GM20000 (cell line): ENCODE measurements around the gene KRT28.
"Not testable (repeated sequence)": the region's sequence is repeated elsewhere in the genome, so short reads cannot be mapped to it uniquely, and the experiment has no call there.

Source experiments
- DNase-seq: peaks from one replicate; pipeline ENCODE4 v3.0.0; 2012; ENCODE audit warnings: low spot score
- TF ChIP-seq, protein P1 (sequence below): IDR thresholded peaks from 2 replicates; pipeline ENCODE4 v1.5.1; 2012; ENCODE audit warnings: mild to moderate bottlenecking, control low read depth; ENCODE audit errors: extremely low read depth, missing control alignments

The KRT28 gene

DNA sequence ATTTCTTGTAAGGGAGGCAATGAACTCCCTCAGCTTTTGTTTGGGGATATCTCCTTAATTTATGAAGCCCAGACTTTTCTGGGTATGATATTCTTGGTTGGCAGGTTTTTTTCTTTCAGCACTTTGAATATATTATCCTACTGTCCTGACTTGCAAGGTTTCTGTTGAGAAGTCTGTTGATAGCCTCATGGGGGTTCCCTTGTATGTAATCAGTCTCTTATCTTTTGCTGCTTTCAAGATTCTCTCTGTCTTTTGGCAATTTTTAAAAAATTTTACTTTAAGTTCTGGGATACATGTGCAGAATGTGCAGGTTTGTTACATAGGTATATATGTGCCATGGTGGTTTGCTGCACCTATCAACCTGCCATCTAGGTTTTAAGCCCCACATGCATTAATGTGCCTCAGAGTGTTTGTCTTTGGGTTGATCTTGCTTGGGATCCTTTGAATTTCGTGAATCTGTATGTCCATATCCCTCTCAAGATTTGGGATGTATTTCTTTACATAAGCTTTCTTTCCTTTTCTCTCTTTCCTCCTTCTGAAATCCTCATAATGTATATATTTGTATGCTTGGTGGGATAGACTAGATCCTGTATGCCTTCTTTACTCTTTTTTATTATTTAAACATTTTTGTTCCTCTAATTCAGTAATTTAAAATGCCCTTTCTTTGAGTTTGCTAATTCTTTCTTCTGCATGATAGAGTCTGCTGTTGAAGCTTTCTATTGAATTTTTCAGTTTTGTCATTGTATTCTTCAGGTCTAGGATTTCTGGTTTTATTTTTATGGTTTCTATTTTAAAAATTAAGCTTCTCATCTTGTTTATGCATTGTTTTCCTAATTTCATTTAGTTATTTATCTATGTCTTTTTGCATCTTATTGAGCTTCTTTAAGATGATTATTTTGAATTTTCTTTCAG is 39.4 kb downstream of the KRT28 start:
- no peak for DNase-seq
- TF ChIP-seq, protein P1, sequence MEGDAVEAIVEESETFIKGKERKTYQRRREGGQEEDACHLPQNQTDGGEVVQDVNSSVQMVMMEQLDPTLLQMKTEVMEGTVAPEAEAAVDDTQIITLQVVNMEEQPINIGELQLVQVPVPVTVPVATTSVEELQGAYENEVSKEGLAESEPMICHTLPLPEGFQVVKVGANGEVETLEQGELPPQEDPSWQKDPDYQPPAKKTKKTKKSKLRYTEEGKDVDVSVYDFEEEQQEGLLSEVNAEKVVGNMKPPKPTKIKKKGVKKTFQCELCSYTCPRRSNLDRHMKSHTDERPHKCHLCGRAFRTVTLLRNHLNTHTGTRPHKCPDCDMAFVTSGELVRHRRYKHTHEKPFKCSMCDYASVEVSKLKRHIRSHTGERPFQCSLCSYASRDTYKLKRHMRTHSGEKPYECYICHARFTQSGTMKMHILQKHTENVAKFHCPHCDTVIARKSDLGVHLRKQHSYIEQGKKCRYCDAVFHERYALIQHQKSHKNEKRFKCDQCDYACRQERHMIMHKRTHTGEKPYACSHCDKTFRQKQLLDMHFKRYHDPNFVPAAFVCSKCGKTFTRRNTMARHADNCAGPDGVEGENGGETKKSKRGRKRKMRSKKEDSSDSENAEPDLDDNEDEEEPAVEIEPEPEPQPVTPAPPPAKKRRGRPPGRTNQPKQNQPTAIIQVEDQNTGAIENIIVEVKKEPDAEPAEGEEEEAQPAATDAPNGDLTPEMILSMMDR, result no peak

DNA sequence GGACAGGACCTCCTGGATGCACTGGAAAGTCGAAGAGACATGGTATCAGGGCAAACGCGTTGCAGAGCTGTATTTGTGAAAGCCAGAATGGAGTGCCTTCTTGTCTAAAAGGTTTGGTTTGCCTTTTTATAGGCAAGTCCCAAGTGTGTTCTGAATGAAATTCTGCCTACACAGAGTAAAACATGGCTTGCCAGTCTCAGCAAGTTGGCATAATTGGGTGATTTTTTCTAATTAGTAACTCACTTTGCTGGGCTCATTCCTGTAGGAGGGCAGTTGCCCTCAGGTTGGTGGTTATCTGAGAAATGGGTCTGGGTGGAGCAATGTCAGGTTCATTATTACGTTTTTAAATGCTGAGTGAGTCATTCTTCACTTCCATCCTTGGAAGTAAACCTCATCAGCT is 44.5 kb downstream of the KRT28 start, which contains the start of gene KRT25:
TSS of gene KRT25 (minus strand) at position 101 of the 400 bp plus-strand sequence. CDS start at position 41, 60 bp downstream.
- TF ChIP-seq, protein P1, result no peak
- DNase-seq, result no peak

DNA sequence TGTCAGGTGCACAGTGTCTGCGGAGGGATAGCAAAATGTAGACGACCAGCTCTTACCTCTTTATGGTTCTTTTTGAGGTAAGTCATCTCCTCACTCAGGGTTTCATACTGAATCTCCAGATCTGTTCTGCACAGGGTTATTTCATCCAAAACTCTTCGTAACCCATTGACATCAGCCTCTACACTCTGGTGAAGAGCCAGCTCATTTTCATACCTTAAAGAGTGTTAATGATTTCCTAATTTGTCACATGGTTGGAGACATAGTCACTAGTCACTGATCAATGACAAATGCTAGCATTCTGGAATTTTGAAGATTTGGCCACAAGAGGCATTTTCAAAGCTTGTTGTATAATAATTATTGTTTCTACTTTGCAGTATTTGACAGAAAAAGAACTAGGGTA is 46.0 kb downstream of the KRT28 start:
- TF ChIP-seq, protein P1, result no peak
- DNase-seq, result no peak

DNA sequence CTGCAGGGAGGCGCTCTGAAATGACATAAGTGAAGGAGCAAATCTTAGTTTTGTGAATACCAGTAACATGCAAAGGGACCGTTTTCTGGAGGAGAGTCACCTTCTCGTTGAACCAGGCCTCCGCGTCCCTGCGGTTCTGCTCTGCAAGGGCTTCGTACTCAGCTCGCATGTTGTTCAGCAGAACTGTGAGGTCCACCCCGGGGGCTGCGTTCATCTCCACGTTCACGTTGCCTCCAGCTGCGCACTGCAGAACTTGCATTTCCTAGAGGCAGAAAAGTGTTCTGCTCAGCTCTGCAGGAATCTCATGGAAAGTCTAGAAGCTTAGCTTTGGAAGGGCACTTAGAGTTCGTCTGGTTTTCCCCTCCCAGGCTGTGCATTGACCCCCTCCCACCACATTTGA is 48.7 kb downstream of the KRT28 start:
- TF ChIP-seq, protein P1, result no peak
- DNase-seq, result no peak

DNA sequence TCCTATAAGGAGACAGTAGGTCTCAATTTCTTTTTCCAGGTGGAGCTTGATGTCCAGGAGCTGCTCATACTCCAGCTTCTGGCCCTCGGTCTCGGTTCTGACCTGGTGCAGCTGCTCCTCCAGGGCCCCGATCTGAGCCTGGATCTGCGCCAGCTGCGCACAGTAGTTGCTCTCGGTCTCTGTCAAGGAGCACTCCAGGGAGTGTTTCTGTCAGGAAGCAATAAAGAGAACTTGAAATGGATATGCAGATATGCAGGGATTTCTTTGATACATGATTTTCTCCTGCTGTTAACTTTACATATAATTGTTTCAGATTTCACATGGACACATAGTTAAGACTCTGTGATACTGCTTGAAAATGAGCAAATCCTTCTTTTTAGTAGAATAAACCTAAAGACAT is 49.4 kb downstream of the KRT28 start:
- DNase-seq, result no peak
- TF ChIP-seq, protein P1, result no peak

DNA sequence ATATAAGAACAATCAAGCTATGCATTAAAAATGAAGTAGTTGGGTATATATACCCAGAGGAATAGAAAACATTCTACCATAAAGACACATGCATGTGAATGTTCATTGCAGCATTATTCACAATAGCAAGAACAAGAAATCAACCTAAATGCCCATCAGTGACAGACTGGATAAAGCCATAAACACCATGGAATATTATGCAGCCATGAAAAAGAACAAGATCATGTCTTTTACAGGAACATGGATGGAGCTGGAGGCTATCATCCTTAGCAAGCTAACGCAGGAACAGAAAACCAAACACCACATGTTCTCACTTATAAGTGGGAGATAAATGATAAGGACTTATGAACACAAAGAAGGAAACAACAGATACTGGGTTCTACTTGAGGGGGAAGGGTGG is 51.1 kb downstream of the KRT28 start:
- not testable (repeated sequence) for DNase-seq
